Measurements from ENCODE around the gene RAP2A. TPM values are rescaled to one million over a fixed set of nuclear protein-coding genes. Genes with fewer than 3 reads are reported as not detected.

The RAP2A gene
- total and polyA plus RNA-seq, 4 donors, result 30.8 to 41.7 (median 33.4) TPM

- no peak for ATAC-seq (ENCODE audit: low FRiP score)
- no peak overlapping the region for H3K27ac ChIP-seq (ENCODE audit: low read depth in 1 of 2, low read length in 2 of 2)
- H3K4me3 ChIP-seq (ENCODE audit: low read length in 2 of 2), result peak overlapping the region; percentile 47 to 96
- no peaks in the 10 kb centered on the region for H3K36me3 ChIP-seq (ENCODE audit: control insufficient read depth in 1 of 2, insufficient read depth in 2 of 2, low read length in 1 of 2)
- intact Hi-C loops (cut with DNase I), result loop anchor here (10.0 kb wide), 2 partner anchors 181 to 321 kb away; no protein-coding TSS in a partner anchor
- no peaks in the 10 kb centered on the region for H3K9me3 ChIP-seq (ENCODE audit: control insufficient read depth, low read length)
- no peak for DNase-seq
- H3K4me1 ChIP-seq (ENCODE audit: control insufficient read depth in 1 of 2, insufficient read depth in 2 of 2, low read length in 2 of 2), result peaks cover 3 to 8% of the 10 kb centered on the region in 2 donors
- H3K27me3 ChIP-seq (ENCODE audit: control insufficient read depth in 1 of 2, insufficient read depth in 2 of 2, low read length in 1 of 2), result no peaks in the 10 kb centered on the region
- 6 to 8% methylated on average over 5 of the region's 5 CpGs for WGBS, 2 donors
These were observed 1.8 kb downstream of the RAP2A start for GRCh38 chr13:97435794-97436193.

GRCh38 chr13:97436845-97437244 is 2.9 kb downstream of the RAP2A start:
- H3K36me3 ChIP-seq (ENCODE audit: control insufficient read depth in 1 of 2, insufficient read depth in 2 of 2, low read length in 1 of 2), result no peaks in the 10 kb centered on the region
- WGBS, 2 donors, result 78 to 88% methylated on average over 2 of the region's 2 CpGs
- no peaks in the 10 kb centered on the region for H3K9me3 ChIP-seq (ENCODE audit: control insufficient read depth, low read length)
- ATAC-seq (ENCODE audit: low FRiP score) (no peak), DNase-seq (no peak)
- no peaks in the 10 kb centered on the region for H3K27me3 ChIP-seq (ENCODE audit: control insufficient read depth in 1 of 2, insufficient read depth in 2 of 2, low read length in 1 of 2)
- intact Hi-C loops (cut with DNase I), result loop anchor here (10.0 kb wide), 2 partner anchors 182 to 322 kb away; no protein-coding TSS in a partner anchor
- H3K4me1 ChIP-seq (ENCODE audit: control insufficient read depth in 1 of 2, insufficient read depth in 2 of 2, low read length in 2 of 2), result peaks cover 3 to 8% of the 10 kb centered on the region in 2 donors
- peak overlapping the region in 1 of 2 donors; percentile 96 for H3K4me3 ChIP-seq (ENCODE audit: low read length in 2 of 2)
- no peak overlapping the region for H3K27ac ChIP-seq (ENCODE audit: low read depth in 1 of 2, low read length in 2 of 2)

- Histone ChIP-seq H3K36me3 (ENCODE audit: control insufficient read depth in 1 of 2, insufficient read depth in 2 of 2, low read length in 1 of 2) (no peaks in the 10 kb centered on the region), H3K27me3 (ENCODE audit: control insufficient read depth in 1 of 2, insufficient read depth in 2 of 2, low read length in 1 of 2) (no peaks in the 10 kb centered on the region), H3K27ac (ENCODE audit: low read depth in 1 of 2, low read length in 2 of 2) (no peak overlapping the region), H3K9me3 (ENCODE audit: control insufficient read depth, low read length) (no peaks in the 10 kb centered on the region), H3K4me3 (ENCODE audit: low read length in 2 of 2) (peak overlapping the region in 1 of 2 donors; percentile 10), H3K4me1 (ENCODE audit: control insufficient read depth in 1 of 2, insufficient read depth in 2 of 2, low read length in 2 of 2) (peaks cover 3 to 8% of the 10 kb centered on the region in 2 donors)
- no peak for ATAC-seq (ENCODE audit: low FRiP score)
- 64 to 69% methylated on average over 2 of the region's 2 CpGs for WGBS, 2 donors
- intact Hi-C loops (cut with DNase I), result loop anchor here (10.0 kb wide), 2 partner anchors 183 to 323 kb away; no protein-coding TSS in a partner anchor
- no peak for DNase-seq
These were observed 3.8 kb downstream of the RAP2A start for GRCh38 chr13:97437729-97438128.

- H3K9me3 ChIP-seq (ENCODE audit: control insufficient read depth, low read length), result no peaks in the 10 kb centered on the region
- ATAC-seq (ENCODE audit: low FRiP score) (no peak), DNase-seq (no peak)
- no peaks in the 10 kb centered on the region for H3K27me3 ChIP-seq (ENCODE audit: control insufficient read depth in 1 of 2, insufficient read depth in 2 of 2, low read length in 1 of 2)
- no peak overlapping the region for H3K27ac ChIP-seq (ENCODE audit: low read depth in 1 of 2, low read length in 2 of 2)
- WGBS, 2 donors, result 71 to 78% methylated on average over 3 of the region's 3 CpGs
- intact Hi-C loops (cut with DNase I), result loop anchor here (10.0 kb wide), 2 partner anchors 184 to 324 kb away; no protein-coding TSS in a partner anchor
- H3K4me1 ChIP-seq (ENCODE audit: control insufficient read depth in 1 of 2, insufficient read depth in 2 of 2, low read length in 2 of 2), result peaks cover 3 to 8% of the 10 kb centered on the region in 2 donors
- no peaks in the 10 kb centered on the region for H3K36me3 ChIP-seq (ENCODE audit: control insufficient read depth in 1 of 2, insufficient read depth in 2 of 2, low read length in 1 of 2)
- H3K4me3 ChIP-seq (ENCODE audit: low read length in 2 of 2), result no peak overlapping the region
These were observed 5.1 kb downstream of the RAP2A start for GRCh38 chr13:97438856-97439595.

- DNase-seq, result no peak
- Histone ChIP-seq H3K4me1 (ENCODE audit: control insufficient read depth in 1 of 2, insufficient read depth in 2 of 2, low read length in 2 of 2) (peaks cover 3 to 8% of the 10 kb centered on the region in 2 donors), H3K9me3 (ENCODE audit: control insufficient read depth, low read length) (no peaks in the 10 kb centered on the region), H3K36me3 (ENCODE audit: control insufficient read depth in 1 of 2, insufficient read depth in 2 of 2, low read length in 1 of 2) (peaks cover 0 to 2% of the 10 kb centered on the region in 2 donors), H3K27me3 (ENCODE audit: control insufficient read depth in 1 of 2, insufficient read depth in 2 of 2, low read length in 1 of 2) (no peaks in the 10 kb centered on the region), H3K4me3 (ENCODE audit: low read length in 2 of 2) (no peak overlapping the region), H3K27ac (ENCODE audit: low read depth in 1 of 2, low read length in 2 of 2) (no peak overlapping the region)
- WGBS, 2 donors, result 53 to 54% methylated on average over 2 of the region's 2 CpGs
- intact Hi-C loops (cut with DNase I), result no loop called here
- ATAC-seq (ENCODE audit: low FRiP score), result no peak
These were observed 6.7 kb downstream of the RAP2A start for GRCh38 chr13:97440598-97441170.

GRCh38 chr13:97441368-97441767 is 7.4 kb downstream of the RAP2A start:
- peaks cover 3 to 8% of the 10 kb centered on the region in 2 donors for H3K4me1 ChIP-seq (ENCODE audit: control insufficient read depth in 1 of 2, insufficient read depth in 2 of 2, low read length in 2 of 2)
- no peaks in the 10 kb centered on the region for H3K27me3 ChIP-seq (ENCODE audit: control insufficient read depth in 1 of 2, insufficient read depth in 2 of 2, low read length in 1 of 2)

GRCh38 chr13:97445522-97446187 is 11.7 kb downstream of the RAP2A start:
- H3K27me3 ChIP-seq (ENCODE audit: control insufficient read depth in 1 of 2, insufficient read depth in 2 of 2, low read length in 1 of 2), result no peaks in the 10 kb centered on the region
- H3K27ac ChIP-seq (ENCODE audit: low read depth in 1 of 2, low read length in 2 of 2), result no peak overlapping the region
- H3K4me1 ChIP-seq (ENCODE audit: control insufficient read depth in 1 of 2, insufficient read depth in 2 of 2, low read length in 2 of 2), result peaks cover 0 to 3% of the 10 kb centered on the region in 2 donors
- intact Hi-C loops (cut with DNase I), result no loop called here
- ATAC-seq (ENCODE audit: low FRiP score) (no peak), DNase-seq (no peak)
- H3K4me3 ChIP-seq (ENCODE audit: low read length in 2 of 2), result no peak overlapping the region
- H3K9me3 ChIP-seq (ENCODE audit: control insufficient read depth, low read length), result no peaks in the 10 kb centered on the region
- peaks cover 0 to 6% of the 10 kb centered on the region in 2 donors for H3K36me3 ChIP-seq (ENCODE audit: control insufficient read depth in 1 of 2, insufficient read depth in 2 of 2, low read length in 1 of 2)

More at GRCh38 chr13:97441368-97441767, 7.4 kb downstream of the RAP2A start:
- H3K4me3 ChIP-seq (ENCODE audit: low read length in 2 of 2), result no peak overlapping the region
- intact Hi-C loops (cut with DNase I), result no loop called here
- H3K36me3 ChIP-seq (ENCODE audit: control insufficient read depth in 1 of 2, insufficient read depth in 2 of 2, low read length in 1 of 2), result peaks cover 0 to 2% of the 10 kb centered on the region in 2 donors
- DNase-seq, result no peak
- no peaks in the 10 kb centered on the region for H3K9me3 ChIP-seq (ENCODE audit: control insufficient read depth, low read length)
- no peak overlapping the region for H3K27ac ChIP-seq (ENCODE audit: low read depth in 1 of 2, low read length in 2 of 2)
- no peak for ATAC-seq (ENCODE audit: low FRiP score)

GRCh38 chr13:97446448-97446847 is 12.5 kb downstream of the RAP2A start:
- H3K4me3 ChIP-seq (ENCODE audit: low read length in 2 of 2), result no peak overlapping the region
- peaks cover 0 to 6% of the 10 kb centered on the region in 2 donors for H3K36me3 ChIP-seq (ENCODE audit: control insufficient read depth in 1 of 2, insufficient read depth in 2 of 2, low read length in 1 of 2)
- no peaks in the 10 kb centered on the region for H3K27me3 ChIP-seq (ENCODE audit: control insufficient read depth in 1 of 2, insufficient read depth in 2 of 2, low read length in 1 of 2)
- intact Hi-C loops (cut with DNase I), result no loop called here
- WGBS, 2 donors, result 80 to 85% methylated on average over 5 of the region's 5 CpGs
- DNase-seq (no peak), ATAC-seq (ENCODE audit: low FRiP score) (no peak)
- H3K4me1 ChIP-seq (ENCODE audit: control insufficient read depth in 1 of 2, insufficient read depth in 2 of 2, low read length in 2 of 2), result peaks cover 0 to 3% of the 10 kb centered on the region in 2 donors
- H3K9me3 ChIP-seq (ENCODE audit: control insufficient read depth, low read length), result no peaks in the 10 kb centered on the region
- H3K27ac ChIP-seq (ENCODE audit: low read depth in 1 of 2, low read length in 2 of 2), result no peak overlapping the region
